GM04503 (cell line): ENCODE data around the gene UBE2G1.
A peak's percentile ranks its signal among the peaks of the same experiment; 100 is the strongest.

ENCODE experiments used
- DNase-seq: peaks from one replicate; pipeline ENCODE4 v3.0.0-alpha.2; 2012; ENCODE audit warnings: low read depth

Gene UBE2G1

GRCh38 chr17:4334332-4334731 is 32.1 kb downstream of the UBE2G1 start:
- no peak for DNase-seq

GRCh38 chr17:4333041-4333440 is 33.4 kb downstream of the UBE2G1 start:
- DNase-seq, result no peak

GRCh38 chr17:4332296-4332970 is 34.0 kb downstream of the UBE2G1 start:
- DNase-seq, result no peak

- DNase-seq, result no peak
Measured at GRCh38 chr17:4331614-4332013, 34.9 kb downstream of the UBE2G1 start.

GRCh38 chr17:4329838-4330237 is 36.6 kb downstream of the UBE2G1 start:
- peak; percentile 80 for DNase-seq

DNA sequence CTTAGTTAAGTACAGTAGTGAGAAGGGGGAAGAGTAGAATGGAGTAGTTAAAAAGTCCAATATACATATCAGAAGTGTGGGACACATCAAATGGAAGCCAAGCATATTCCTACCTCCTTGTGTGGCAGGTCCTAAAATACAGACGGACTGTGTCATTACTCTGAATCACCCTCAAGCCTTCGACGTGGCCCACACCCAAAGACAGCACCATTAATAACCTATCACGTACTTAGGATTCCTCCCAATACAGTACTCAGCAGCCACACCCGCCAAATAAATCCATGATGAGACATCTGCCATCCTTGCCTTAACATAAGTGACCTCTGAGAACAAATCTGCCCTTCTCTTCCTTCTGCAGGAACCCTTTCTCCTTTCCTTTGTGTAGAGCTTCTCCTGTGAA is 38.9 kb downstream of the UBE2G1 start:
- DNase-seq, result peak; percentile 43

GRCh38 chr17:4326608-4327007 is 39.9 kb downstream of the UBE2G1 start:
- no peak for DNase-seq

GRCh38 chr17:4326112-4326511 is 40.4 kb downstream of the UBE2G1 start:
- DNase-seq, result no peak

- DNase-seq, result no peak
Measured at GRCh38 chr17:4324463-4324862, 42.0 kb downstream of the UBE2G1 start.

DNA sequence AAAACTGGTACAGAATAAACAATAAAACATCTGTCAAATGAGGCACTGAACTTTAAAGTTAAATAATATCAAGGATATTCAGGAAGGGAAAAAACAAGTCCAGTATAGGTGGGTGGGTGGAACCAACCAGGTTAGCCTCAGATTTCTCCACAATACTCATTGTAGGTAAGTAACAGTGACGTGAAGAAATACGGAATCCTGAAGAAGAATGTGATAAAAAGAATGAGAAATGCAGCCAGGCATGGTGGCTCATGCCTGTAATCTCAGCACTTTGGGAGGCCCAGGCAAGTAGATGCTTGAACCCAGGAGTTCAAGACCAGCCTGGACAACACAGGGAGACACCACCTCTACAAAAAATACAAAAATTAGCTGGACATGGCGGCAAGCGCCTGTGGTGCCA is 47.3 kb downstream of the UBE2G1 start:
- no peak for DNase-seq

DNA sequence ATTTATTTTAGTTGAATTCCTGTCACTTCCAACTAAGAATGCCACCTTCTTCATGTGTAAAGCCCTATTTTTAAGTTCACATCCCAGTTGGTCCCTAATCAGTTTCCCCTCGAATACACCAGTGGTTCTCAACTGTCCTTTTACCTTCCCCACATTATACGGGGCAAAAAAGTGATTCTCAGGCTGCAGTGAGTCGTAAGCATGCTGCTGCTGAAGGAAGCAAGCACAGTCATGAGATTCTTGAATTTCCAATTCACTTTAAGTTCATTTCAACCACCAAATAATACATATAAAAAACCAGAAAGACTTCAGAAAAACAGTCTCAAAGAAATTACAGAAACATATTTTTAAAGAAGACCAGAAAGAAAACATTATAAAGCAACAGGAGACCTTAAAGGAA is 47.9 kb downstream of the UBE2G1 start:
- DNase-seq, result no peak

DNA sequence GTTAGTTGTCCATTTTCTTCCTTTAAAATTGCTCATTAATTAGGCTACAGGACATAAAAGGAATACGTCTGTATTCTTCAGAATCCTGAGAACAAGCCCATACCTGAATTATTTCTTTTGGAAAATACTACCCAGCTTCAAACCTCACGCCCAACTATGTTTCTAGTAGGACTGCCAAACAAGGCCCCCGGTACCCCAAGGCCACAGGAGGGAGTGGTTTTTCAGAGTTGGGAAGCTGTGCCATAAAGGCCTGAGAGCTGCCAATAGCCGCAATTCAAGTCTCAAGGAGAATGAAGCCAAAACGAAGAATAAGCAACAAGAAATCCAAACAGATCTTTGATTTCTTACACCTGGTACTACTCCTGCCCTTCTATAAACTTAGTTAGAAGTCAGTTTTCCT is 48.3 kb downstream of the UBE2G1 start:
- DNase-seq, result no peak

- no peak for DNase-seq
Measured at GRCh38 chr17:4317610-4318009, 48.9 kb downstream of the UBE2G1 start.

- DNase-seq, result no peak
Measured at GRCh38 chr17:4316648-4317047, 49.8 kb downstream of the UBE2G1 start.

GRCh38 chr17:4314618-4315017 is 51.9 kb downstream of the UBE2G1 start:
- no peak for DNase-seq

GRCh38 chr17:4314179-4314578 is 52.3 kb downstream of the UBE2G1 start:
- no peak for DNase-seq

- no peak for DNase-seq
Measured at GRCh38 chr17:4313221-4314114, 53.0 kb downstream of the UBE2G1 start.

DNA sequence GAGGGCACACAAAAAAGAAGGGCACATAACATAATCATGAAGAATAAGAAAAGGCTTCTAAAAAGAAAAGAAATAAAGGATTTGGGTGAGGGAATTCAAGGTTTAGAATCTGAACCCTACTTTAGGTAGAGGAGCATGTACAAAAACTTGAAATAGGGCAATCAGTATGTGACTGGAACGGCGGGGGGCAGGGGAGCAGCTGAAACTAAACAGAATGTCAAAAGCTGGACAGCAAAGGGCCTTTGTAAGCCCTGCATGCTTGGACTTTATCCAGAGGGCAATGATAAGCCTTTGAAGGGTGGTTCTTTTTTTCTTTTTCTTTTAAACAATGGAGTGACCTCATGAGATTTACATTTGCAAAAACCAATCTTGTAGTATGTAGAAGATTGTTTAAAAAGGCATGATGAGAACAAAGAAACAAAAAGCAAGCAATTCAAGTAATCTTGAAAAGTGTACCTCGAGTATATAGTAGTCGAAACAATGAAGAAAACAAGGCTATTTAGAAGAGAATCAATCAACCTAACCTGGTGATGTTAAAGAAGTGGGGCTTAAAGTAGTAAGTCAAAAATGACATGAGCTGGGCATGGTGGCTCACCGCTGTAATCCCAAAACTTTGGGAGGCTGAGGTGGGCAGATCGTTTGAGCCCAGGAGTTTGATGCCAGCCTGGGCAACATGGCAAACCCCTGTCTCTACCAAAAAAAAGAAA is 56.0 kb downstream of the UBE2G1 start:
- DNase-seq, result no peak

DNA sequence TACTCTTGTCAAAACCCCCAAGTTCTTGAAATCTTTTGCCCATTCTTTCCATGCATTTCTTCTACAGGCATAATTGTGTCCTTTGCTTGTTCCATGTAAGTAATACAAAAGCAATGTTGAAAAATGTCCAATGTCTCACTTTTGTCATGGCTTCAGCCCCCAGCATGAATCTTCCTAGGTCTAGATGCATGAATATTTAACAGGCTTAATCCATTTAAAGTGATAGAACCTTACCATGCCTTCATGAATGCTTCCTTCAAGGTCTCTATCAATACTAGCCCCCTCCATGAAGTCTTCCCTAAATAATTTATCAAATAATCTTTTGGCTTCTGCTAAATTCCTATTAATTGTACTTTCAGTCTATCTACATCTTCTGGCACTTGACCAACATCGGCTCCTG is 56.6 kb downstream of the UBE2G1 start:
- no peak for DNase-seq

- DNase-seq, result no peak
Measured at GRCh38 chr17:4307179-4307930, 59.1 kb downstream of the UBE2G1 start.

GRCh38 chr17:4305224-4305623 is 61.3 kb downstream of the UBE2G1 start:
- no peak for DNase-seq

DNA sequence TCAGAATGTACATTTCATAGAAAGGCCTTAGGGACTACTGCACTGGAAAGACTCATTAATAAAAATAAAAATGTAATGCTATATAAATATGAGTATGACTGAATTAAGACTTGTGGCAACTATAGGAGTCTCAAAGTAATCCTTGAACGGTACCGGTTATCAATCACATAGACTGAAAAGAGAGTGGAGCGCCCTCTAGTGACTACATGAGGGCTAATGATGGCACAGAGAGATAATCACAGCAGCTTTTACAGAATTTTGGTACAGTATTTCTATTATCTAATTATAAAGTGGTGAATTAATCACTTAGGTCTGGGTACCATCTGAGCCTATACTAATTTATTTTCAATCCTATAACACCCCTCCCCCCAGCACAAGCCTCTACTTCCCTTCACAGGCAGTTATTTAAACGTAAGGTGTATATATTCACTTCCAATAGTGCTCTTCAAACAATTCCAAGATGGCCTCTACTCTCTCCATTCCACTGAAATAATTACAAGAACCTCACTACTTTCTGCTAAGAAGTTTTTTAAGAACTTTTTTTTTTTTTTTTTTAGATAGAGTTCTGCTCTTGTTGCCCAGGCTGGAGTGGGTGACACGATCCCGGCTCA is 62.0 kb downstream of the UBE2G1 start:
- no peak for DNase-seq
